MCF 10A (cell line): ENCODE measurements around the gene CDH24. TPM values are rescaled to one million over a fixed set of nuclear protein-coding genes. Genes with fewer than 3 reads are reported as not detected.

Experiments used
- BruUV-seq: library from RNA; stranded (reverse); fragments of 400-500 nt; replicated peaks from 2 replicates; lab custom pipeline; 2021; lab: Mats Ljungman, UMichigan
- CTCF ChIA-PET: fragments of 300-600 bp; sonication (Branson Sonifier 250); formaldehyde crosslinking; extraction: SDS; loops from one replicate; lab custom pipeline; 2021; ENCODE audit warnings: antibody characterized with exemption, inconsistent platforms; lab: Yijun Ruan, JAX
- POLR2A ChIA-PET: fragments of 300-600, 350-650 bp; sonication (Branson Sonifier 250); formaldehyde crosslinking; extraction: SDS; loops from one replicate; lab custom pipeline; 2020; ENCODE audit warnings: antibody characterized with exemption, inconsistent platforms; lab: Yijun Ruan, JAX
- DNase-seq: peaks from one replicate; pipeline ENCODE4 v3.0.0-alpha.2; 2018; ENCODE audit not compliant: unreplicated experiment
- H3K27ac Mint-ChIP-seq: one replicate; pipeline ENCODE4 v1.8.0; 2022; ENCODE audit warnings: mild to moderate bottlenecking, low read depth, mixed read lengths; ENCODE audit not compliant: unreplicated experiment
- H3K27me3 Mint-ChIP-seq: one replicate; pipeline ENCODE4 v1.8.0; 2022; ENCODE audit warnings: mixed read lengths; ENCODE audit not compliant: insufficient read depth, unreplicated experiment
- H3K36me3 Mint-ChIP-seq: one replicate; pipeline ENCODE4 v1.8.0; 2022; ENCODE audit warnings: mild to moderate bottlenecking, moderate library complexity, mixed read lengths; ENCODE audit not compliant: insufficient read depth, unreplicated experiment
- H3K4me1 Mint-ChIP-seq: one replicate; pipeline ENCODE4 v1.8.0; 2022; ENCODE audit warnings: mixed read lengths; ENCODE audit not compliant: insufficient read depth, unreplicated experiment
- H3K4me3 Mint-ChIP-seq: one replicate; pipeline ENCODE4 v1.8.0; 2022; ENCODE audit warnings: mild to moderate bottlenecking, moderate library complexity, mixed read lengths; ENCODE audit not compliant: unreplicated experiment
- H3K9me3 Mint-ChIP-seq: one replicate; pipeline ENCODE4 v1.8.0; 2022; ENCODE audit warnings: mixed read lengths; ENCODE audit not compliant: unreplicated experiment
- CTCF ChIP-seq: fragments of 200-600 bp; IDR thresholded peaks from one replicate; pipeline ENCODE4 v1.8.0; 2022; ENCODE audit warnings: antibody characterized with exemption, mild to moderate bottlenecking; ENCODE audit not compliant: unreplicated experiment
- intact Hi-C: fragments of 100-400 bp; cut with micrococcal nuclease; formaldehyde crosslinking; loops from 2 replicates; pipeline ENCODE4 v1.14.1; 2022
- total RNA-seq: library from RNA; stranded (reverse); gene quantifications from 2 replicates; pipeline ENCODE4 v1.2.3, GENCODE V29; 2022

CDH24 gene
- total RNA-seq, 1 experiment from 2014 or later = 4.9 TPM

GRCh38 chr14:23054000-23054811, 3.1 kb downstream of the CDH24 start:
- Mint-ChIP-seq H3K4me1 (peaks cover 26% of the 10 kb centered on the region), H3K36me3 (peaks cover 22% of the 10 kb centered on the region), H3K4me3 (no peak overlapping the region), H3K9me3 (no peaks in the 10 kb centered on the region), H3K27ac (no peak overlapping the region), H3K27me3 (no peaks in the 10 kb centered on the region)
- BruUV-seq = no TSS peak
- no peak for DNase-seq
- CTCF ChIA-PET = interaction anchor here (0.6 to 16.3 kb wide), 7 partner anchors 14 to 139 kb away, joined by 3 to 620 read pairs (median 3); partner anchors contain the start of gene AJUBA
- no peak for TF ChIP-seq CTCF
- intact Hi-C loops = no loop called here
- POLR2A ChIA-PET = interaction anchor here (2.1 kb wide), 1 partner anchor 75 kb away, joined by 5 read pairs; no protein-coding TSS in a partner anchor

- intact Hi-C loops = no loop called here
- DNase-seq = no peak
- POLR2A ChIA-PET = no interaction called here
- H3K4me3 Mint-ChIP-seq = no peak overlapping the region
- peaks cover 23% of the 10 kb centered on the region for H3K4me1 Mint-ChIP-seq
- CTCF ChIA-PET = interaction anchor here (1.0 to 16.3 kb wide), 4 partner anchors 15 to 80 kb away, joined by 3 to 620 read pairs (median 10); partner anchors contain the start of gene AJUBA
- TF ChIP-seq CTCF = no peak
- H3K9me3 Mint-ChIP-seq = no peaks in the 10 kb centered on the region
- peaks cover 15% of the 10 kb centered on the region for H3K36me3 Mint-ChIP-seq
- H3K27ac Mint-ChIP-seq = no peak overlapping the region
- BruUV-seq = no TSS peak
- no peaks in the 10 kb centered on the region for H3K27me3 Mint-ChIP-seq
Observed at GRCh38 chr14:23053426-23053825, 3.9 kb downstream of the CDH24 start.

GRCh38 chr14:23052671-23053070, 4.6 kb downstream of the CDH24 start:
- Mint-ChIP-seq H3K4me3 (no peak overlapping the region), H3K27me3 (no peaks in the 10 kb centered on the region), H3K27ac (no peak overlapping the region), H3K9me3 (no peaks in the 10 kb centered on the region), H3K4me1 (peaks cover 17% of the 10 kb centered on the region), H3K36me3 (peaks cover 7% of the 10 kb centered on the region)
- ChIA-PET CTCF (interaction anchor here (1.4 to 4.3 kb wide), 3 partner anchors 16 to 79 kb away, joined by 5 to 17 read pairs (median 14); no protein-coding TSS in a partner anchor), POLR2A (no interaction called here)
- no TSS peak for BruUV-seq
- no peak for TF ChIP-seq CTCF
- no peak for DNase-seq
- intact Hi-C loops = no loop called here

GRCh38 chr14:23052182-23052623, 5.1 kb downstream of the CDH24 start:
- peaks cover 5% of the 10 kb centered on the region for H3K36me3 Mint-ChIP-seq
- CTCF ChIA-PET = interaction anchor here (2.3 kb wide), 1 partner anchor 66 kb away, joined by 17 read pairs; no protein-coding TSS in a partner anchor

More at GRCh38 chr14:23052182-23052623, 5.1 kb downstream of the CDH24 start:
- intact Hi-C loops = no loop called here
- no TSS peak for BruUV-seq
- Mint-ChIP-seq H3K27me3 (no peaks in the 10 kb centered on the region), H3K9me3 (no peaks in the 10 kb centered on the region), H3K27ac (no peak overlapping the region), H3K4me1 (peaks cover 16% of the 10 kb centered on the region), H3K4me3 (no peak overlapping the region)
- no peak for TF ChIP-seq CTCF
- DNase-seq = no peak
- POLR2A ChIA-PET = interaction anchor here (0.7 kb wide), 1 partner anchor 96 kb away, joined by 6 read pairs; the partner anchor contains the start of gene HAUS4
